Measurements from ENCODE around the gene AP1S1.
A peak's percentile ranks its signal among the peaks of the same experiment; 100 is the strongest.

AP1S1 gene

DNA sequence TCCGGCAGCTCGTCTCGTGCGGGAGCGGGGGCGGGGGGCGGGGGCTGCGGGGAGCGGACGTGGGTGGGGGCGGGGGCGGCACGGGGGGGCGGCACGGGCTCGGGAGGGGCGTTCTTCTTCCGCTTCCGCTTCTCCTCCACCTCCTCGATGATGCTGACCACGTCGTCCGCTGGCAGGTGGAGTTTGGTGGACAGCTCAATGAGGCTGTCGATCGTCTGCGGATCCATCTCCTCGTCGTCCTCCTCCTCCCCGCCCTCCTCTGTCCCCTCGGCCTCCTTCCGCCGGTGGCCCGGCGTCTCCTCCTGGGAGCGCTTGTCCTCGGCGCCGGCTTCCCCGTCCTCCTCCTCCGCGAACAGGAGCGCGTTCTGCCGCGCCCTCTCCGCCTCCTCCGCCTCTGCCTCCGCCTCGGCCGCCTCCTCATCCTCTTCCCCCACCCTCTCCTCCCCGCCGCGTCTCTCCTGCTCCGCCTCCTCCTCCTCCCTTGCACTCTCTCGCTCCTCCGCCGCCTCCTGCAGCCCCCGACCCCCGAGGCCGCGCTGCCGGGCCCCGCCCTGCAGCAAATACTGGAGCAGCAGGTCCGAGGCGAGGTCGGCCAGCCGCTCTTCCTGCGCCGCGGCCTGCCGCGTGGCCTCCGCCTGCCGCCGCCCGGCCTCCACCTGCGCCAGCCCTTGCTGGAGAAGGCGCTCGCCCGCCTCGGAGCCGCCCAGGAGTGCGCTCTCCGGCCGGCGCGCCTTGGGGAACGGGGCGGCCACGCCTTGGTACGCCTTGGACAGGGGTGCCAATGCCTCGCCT lies 9.2 kb downstream of the AP1S1 start:
- peaks cover 20% of the 10 kb centered on the region for H3F3A ChIP-seq (ENCODE audit: control insufficient read depth, insufficient read depth)
- peak overlapping the region; percentile 78 for H3K27ac ChIP-seq (ENCODE audit: low read depth, low read length)
- peak overlapping the region; percentile 85 for H3K4me3 ChIP-seq (ENCODE audit: low read length)
- H4K20me1 ChIP-seq (ENCODE audit: control insufficient read depth, insufficient read depth, low read depth, low read length): peaks cover 26% of the 10 kb centered on the region
- H3K27me3 ChIP-seq (ENCODE audit: control insufficient read depth, low read length): peaks cover 25% of the 10 kb centered on the region
- peaks cover 52% of the 10 kb centered on the region for H3K4me1 ChIP-seq (ENCODE audit: control insufficient read depth, low read length)
- no peak for TF ChIP-seq EZH2phosphoT487 (IDR thresholded peaks at IDR 0.05; ENCODE audit: borderline replicate concordance, low read length)
- TF ChIP-seq, protein P1, sequence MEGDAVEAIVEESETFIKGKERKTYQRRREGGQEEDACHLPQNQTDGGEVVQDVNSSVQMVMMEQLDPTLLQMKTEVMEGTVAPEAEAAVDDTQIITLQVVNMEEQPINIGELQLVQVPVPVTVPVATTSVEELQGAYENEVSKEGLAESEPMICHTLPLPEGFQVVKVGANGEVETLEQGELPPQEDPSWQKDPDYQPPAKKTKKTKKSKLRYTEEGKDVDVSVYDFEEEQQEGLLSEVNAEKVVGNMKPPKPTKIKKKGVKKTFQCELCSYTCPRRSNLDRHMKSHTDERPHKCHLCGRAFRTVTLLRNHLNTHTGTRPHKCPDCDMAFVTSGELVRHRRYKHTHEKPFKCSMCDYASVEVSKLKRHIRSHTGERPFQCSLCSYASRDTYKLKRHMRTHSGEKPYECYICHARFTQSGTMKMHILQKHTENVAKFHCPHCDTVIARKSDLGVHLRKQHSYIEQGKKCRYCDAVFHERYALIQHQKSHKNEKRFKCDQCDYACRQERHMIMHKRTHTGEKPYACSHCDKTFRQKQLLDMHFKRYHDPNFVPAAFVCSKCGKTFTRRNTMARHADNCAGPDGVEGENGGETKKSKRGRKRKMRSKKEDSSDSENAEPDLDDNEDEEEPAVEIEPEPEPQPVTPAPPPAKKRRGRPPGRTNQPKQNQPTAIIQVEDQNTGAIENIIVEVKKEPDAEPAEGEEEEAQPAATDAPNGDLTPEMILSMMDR (IDR thresholded peaks at IDR 0.05; ENCODE audit: low read depth, low read length, poor library complexity, severe bottlenecking): no peak
- peaks cover 20% of the 10 kb centered on the region for H3K36me3 ChIP-seq (ENCODE audit: control insufficient read depth, low read length)
- H3K9me3 ChIP-seq (ENCODE audit: control insufficient read depth, insufficient read depth, low read length): no peaks in the 10 kb centered on the region
- H3K9me2 ChIP-seq (replicated peaks; ENCODE audit: control insufficient read depth, low read length): no peaks in the 10 kb centered on the region
- peak overlapping the region; percentile 72 for H3K4me2 ChIP-seq (ENCODE audit: low read length)
- H3K79me2 ChIP-seq (ENCODE audit: control insufficient read depth, low read length): peaks cover 12% of the 10 kb centered on the region

DNA sequence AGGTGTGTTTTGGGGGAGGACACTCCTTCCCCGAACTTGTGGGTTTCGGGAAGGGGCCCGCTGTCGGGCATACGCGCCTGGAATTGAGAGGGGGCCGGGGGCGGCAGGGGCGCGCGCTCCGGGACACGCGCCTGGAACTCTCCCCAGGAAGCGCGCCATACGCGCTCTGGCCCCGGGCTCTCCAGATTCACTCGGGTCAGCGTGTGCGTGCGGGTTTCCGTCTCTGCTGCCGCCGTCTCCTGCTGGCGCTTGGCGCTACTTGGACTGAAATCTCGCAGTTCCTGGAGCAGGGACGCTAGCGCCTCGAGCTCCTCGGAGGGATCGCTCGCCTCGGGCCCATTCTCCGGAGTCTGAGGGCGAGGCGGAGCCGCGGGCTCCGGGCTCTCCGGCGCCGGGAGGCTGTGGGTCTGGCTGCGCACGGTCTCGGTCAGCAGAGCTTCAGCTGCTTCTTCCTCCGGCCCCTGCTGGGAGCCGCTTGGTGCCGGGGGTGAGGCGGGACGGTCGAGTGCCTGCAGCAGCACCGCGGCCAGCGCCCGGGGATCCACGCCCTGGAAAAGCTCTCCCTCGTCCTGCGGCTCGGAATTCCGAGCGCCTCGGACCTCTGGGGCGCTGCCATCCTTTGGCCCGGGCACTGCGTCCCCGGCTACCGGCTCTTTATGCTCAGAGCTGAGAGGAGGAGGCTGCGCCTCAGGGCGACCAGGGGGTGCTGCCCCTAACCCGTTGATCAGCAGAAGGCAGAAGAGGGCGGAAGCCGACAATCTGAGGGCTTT lies 10.0 kb downstream of the AP1S1 start:
- no peaks in the 10 kb centered on the region for H3K9me3 ChIP-seq (ENCODE audit: control insufficient read depth, insufficient read depth, low read length)
- H3K4me2 ChIP-seq (ENCODE audit: low read length): peak overlapping the region; percentile 72
- peaks cover 52% of the 10 kb centered on the region for H3K4me1 ChIP-seq (ENCODE audit: control insufficient read depth, low read length)
- no peaks in the 10 kb centered on the region for H3K9me2 ChIP-seq (replicated peaks; ENCODE audit: control insufficient read depth, low read length)
- TF ChIP-seq, protein P1 (IDR thresholded peaks at IDR 0.05; ENCODE audit: low read depth, low read length, poor library complexity, severe bottlenecking): no peak
- peak overlapping the region; percentile 85 for H3K4me3 ChIP-seq (ENCODE audit: low read length)
- H4K20me1 ChIP-seq (ENCODE audit: control insufficient read depth, insufficient read depth, low read depth, low read length): peaks cover 32% of the 10 kb centered on the region
- H3K27ac ChIP-seq (ENCODE audit: low read depth, low read length): peak overlapping the region; percentile 78
- H3K27me3 ChIP-seq (ENCODE audit: control insufficient read depth, low read length): peaks cover 33% of the 10 kb centered on the region
- peaks cover 12% of the 10 kb centered on the region for H3K79me2 ChIP-seq (ENCODE audit: control insufficient read depth, low read length)
- peaks cover 20% of the 10 kb centered on the region for H3F3A ChIP-seq (ENCODE audit: control insufficient read depth, insufficient read depth)
- H3K36me3 ChIP-seq (ENCODE audit: control insufficient read depth, low read length): peaks cover 14% of the 10 kb centered on the region

- Histone ChIP-seq H3K79me2 (ENCODE audit: control insufficient read depth, low read length) (peaks cover 12% of the 10 kb centered on the region), H3K4me3 (ENCODE audit: low read length) (peak within 1 kb of the TSS; percentile 85), H3K4me1 (ENCODE audit: control insufficient read depth, low read length) (peaks cover 62% of the 10 kb centered on the region), H3K36me3 (ENCODE audit: control insufficient read depth, low read length) (peaks cover 8% of the 10 kb centered on the region; the same call in 1 of the 2 replicates), H3K9me3 (ENCODE audit: control insufficient read depth, insufficient read depth, low read length) (no peaks in the 10 kb centered on the region), H3K27me3 (ENCODE audit: control insufficient read depth, low read length) (peaks cover 44% of the 10 kb centered on the region), H4K20me1 (ENCODE audit: control insufficient read depth, insufficient read depth, low read depth, low read length) (peaks cover 35% of the 10 kb centered on the region), H3K4me2 (ENCODE audit: low read length) (peak within 1 kb of the TSS; percentile 72), H3K27ac (ENCODE audit: low read depth, low read length) (no peak within 1 kb of the TSS), H3K9me2 (replicated peaks; ENCODE audit: control insufficient read depth, low read length) (no peaks in the 10 kb centered on the region), H3F3A (ENCODE audit: control insufficient read depth, insufficient read depth) (peaks cover 20% of the 10 kb centered on the region)
- TF ChIP-seq EZH2phosphoT487 (IDR thresholded peaks at IDR 0.05; ENCODE audit: borderline replicate concordance, low read length): no peak
- TF ChIP-seq, protein P1 (IDR thresholded peaks at IDR 0.05; ENCODE audit: low read depth, low read length, poor library complexity, severe bottlenecking): no peak
These were observed 11.0 kb downstream of the AP1S1 start, which contains the start of gene VGF for GRCh38 chr7:101165075-101165957. VGF (minus strand) TSS chr7:101165569; CDS start chr7:101164843, 726 bp downstream.

Data from DOHH2 (cell line).